Neuronal stem cell (in vitro differentiated cells): ENCODE results near the gene LUZP2.
"Not testable (repeated sequence)": the region's sequence is repeated elsewhere in the genome, so short reads cannot be mapped to it uniquely, and the experiment has no call there.

ENCODE experiments used
- DNase-seq: peaks from one replicate; pipeline ENCODE4 v3.0.0-alpha.2; 2013; ENCODE audit warnings: low spot score
- H2AFZ ChIP-seq: one replicate; pipeline ENCODE4 v1.6.1; 2013; ENCODE audit warnings: mild to moderate bottlenecking, low read length, inconsistent platforms
- H2AK5ac ChIP-seq: 2 replicates; pipeline ENCODE4 v1.6.1; 2013; ENCODE audit warnings: low read depth, mild to moderate bottlenecking, inconsistent platforms, low read length, moderate library complexity, mixed read lengths
- H2BK120ac ChIP-seq: 2 replicates; pipeline ENCODE4 v1.6.1; 2013; ENCODE audit warnings: low read depth, mild to moderate bottlenecking, inconsistent platforms, low read length, moderate library complexity, mixed read lengths
- H2BK12ac ChIP-seq: one replicate; pipeline ENCODE4 v1.6.1; 2013; ENCODE audit warnings: low read length, inconsistent platforms
- H2BK15ac ChIP-seq: 2 replicates; pipeline ENCODE4 v1.6.1; 2013; ENCODE audit warnings: mild to moderate bottlenecking, low read length, inconsistent platforms, mixed read lengths
- H2BK5ac ChIP-seq: one replicate; pipeline ENCODE4 v1.6.1; 2013; ENCODE audit warnings: inconsistent platforms, mild to moderate bottlenecking, low read length, moderate library complexity
- H3K14ac ChIP-seq: one replicate; pipeline ENCODE4 v1.6.1; 2013; ENCODE audit warnings: low read length, inconsistent platforms
- H3K18ac ChIP-seq: 2 replicates; pipeline ENCODE4 v1.6.1; 2013; ENCODE audit warnings: low read length, inconsistent platforms
- H3K23ac ChIP-seq: 2 replicates; pipeline ENCODE4 v1.6.1; 2013; ENCODE audit warnings: low read depth, mild to moderate bottlenecking, mixed read lengths, low read length, inconsistent platforms; ENCODE audit not compliant: poor library complexity
- H3K27ac ChIP-seq: replicated peaks from 3 replicates; pipeline ENCODE4 v1.5.1; 2013; ENCODE audit warnings: low read length, inconsistent platforms
- H3K27me3 ChIP-seq, 3 experiments: 2 replicates each; pipeline ENCODE4 v1.6.1; 2013; ENCODE audit warnings: low read length in 3 of 3, mild to moderate bottlenecking in 2 of 3, inconsistent platforms in 1 of 3, low read depth in 1 of 3, mixed read lengths in 1 of 3, moderate library complexity in 1 of 3; ENCODE audit not compliant: control insufficient read depth in 3 of 3, insufficient read depth in 3 of 3
- H3K36me3 ChIP-seq, 2 donors: replicated peaks in 1 of 2; 2 replicates each; pipeline ENCODE4 v1.6.1; 2013; ENCODE audit warnings: low read length in 2 of 2; ENCODE audit not compliant: control insufficient read depth in 2 of 2, insufficient read depth in 2 of 2
- H3K4ac ChIP-seq: 2 replicates; pipeline ENCODE4 v1.6.1; 2013; ENCODE audit warnings: inconsistent platforms, mild to moderate bottlenecking, low read length, moderate library complexity
- H3K4me1 ChIP-seq, 2 donors: 1 replicate in 1 of 2; 2 replicates in 1 of 2; pipeline ENCODE4 v1.6.1; 2013; ENCODE audit warnings: low read length in 2 of 2, low read depth in 1 of 2; ENCODE audit not compliant: control insufficient read depth in 2 of 2, insufficient read depth in 1 of 2
- H3K4me2 ChIP-seq: one replicate; pipeline ENCODE4 v1.6.1; 2013; ENCODE audit warnings: mild to moderate bottlenecking, low read length, inconsistent platforms; ENCODE audit not compliant: insufficient read depth, poor library complexity, severe bottlenecking
- H3K4me3 ChIP-seq, 2 donors: 2 replicates each; pipeline ENCODE4 v1.5.1; 2013; ENCODE audit warnings: low read length in 2 of 2, mild to moderate bottlenecking in 2 of 2, inconsistent platforms in 1 of 2, moderate library complexity in 1 of 2
- H3K79me1 ChIP-seq: one replicate; pipeline ENCODE4 v1.6.1; 2013; ENCODE audit warnings: low read depth, mild to moderate bottlenecking, inconsistent platforms, low read length, moderate library complexity
- H3K9ac ChIP-seq: one replicate; pipeline ENCODE4 v1.6.1; 2013; ENCODE audit warnings: mild to moderate bottlenecking, low read depth, low read length, inconsistent platforms; ENCODE audit not compliant: poor library complexity
- H3K9me3 ChIP-seq, 2 donors: replicated peaks in 1 of 2; 2 replicates each; pipeline versions ENCODE3 to v1.6.1; 2013; ENCODE audit warnings: low read length in 2 of 2, mild to moderate bottlenecking in 2 of 2, inconsistent platforms in 1 of 2, low read depth in 1 of 2, mixed read lengths in 1 of 2, moderate library complexity in 1 of 2; ENCODE audit not compliant: control insufficient read depth in 2 of 2, insufficient read depth in 1 of 2
- H4K8ac ChIP-seq: one replicate; pipeline ENCODE4 v1.6.1; 2013; ENCODE audit warnings: low read depth, mild to moderate bottlenecking, inconsistent platforms, low read length, moderate library complexity
- H4K91ac ChIP-seq: one replicate; pipeline ENCODE4 v1.6.1; 2013; ENCODE audit warnings: low read length, low read depth, mild to moderate bottlenecking, inconsistent platforms; ENCODE audit not compliant: poor library complexity
- WGBS, 2 donors: extraction: QIAGEN DNeasy Blood & Tissue Kit; methylation state at CpG; one replicate each; pipeline ENCODE4 v1.1.7; 2013; ENCODE audit warnings: missing lambda C conversion rate in 2 of 2, mixed read lengths in 1 of 2; ENCODE audit not compliant: insufficient read length in 2 of 2, insufficient replicate concordance in 1 of 2; ENCODE audit errors: extremely low coverage in 2 of 2; 5-methylcytosine and 5-hydroxymethylcytosine counted together

The LUZP2 gene

GRCh38 chr11:24890426-24890825, 393.6 kb downstream of the LUZP2 start:
- H2AK5ac ChIP-seq, result no peak overlapping the region

GRCh38 chr11:24891845-24892492, 395.1 kb downstream of the LUZP2 start:
- H4K8ac ChIP-seq, H2AFZ ChIP-seq, H3K9me3 ChIP-seq, H3K23ac ChIP-seq, H2BK12ac ChIP-seq, H2BK5ac ChIP-seq, DNase-seq, H3K4me2 ChIP-seq, H3K27me3 ChIP-seq, H3K4me3 ChIP-seq, H3K36me3 ChIP-seq, H2BK15ac ChIP-seq, H3K18ac ChIP-seq, H3K79me1 ChIP-seq, H2AK5ac ChIP-seq, H3K27ac ChIP-seq, H3K9ac ChIP-seq, H2BK120ac ChIP-seq, H4K91ac ChIP-seq, H3K4me1 ChIP-seq, H3K4ac ChIP-seq, H3K14ac ChIP-seq: not testable (repeated sequence)
- WGBS, 2 donors, result no CpG with 5 or more reads among the region's 4 CpGs

More at GRCh38 chr11:24890426-24890825, 393.6 kb downstream of the LUZP2 start:
- no CpG with 5 or more reads among the region's 1 CpG for WGBS, 2 donors
- no peak overlapping the region for H3K18ac ChIP-seq
- no peak overlapping the region for H3K4me2 ChIP-seq
- H3K79me1 ChIP-seq, result no peaks in the 10 kb centered on the region
- H4K8ac ChIP-seq, result no peak overlapping the region
- H2BK120ac ChIP-seq, result no peak overlapping the region
- no peak overlapping the region for H2BK5ac ChIP-seq
- no peak overlapping the region for H3K4me3 ChIP-seq
- H4K91ac ChIP-seq, result no peak overlapping the region
- H3K27me3 ChIP-seq, result no peaks in the 10 kb centered on the region
- no peak overlapping the region for H3K14ac ChIP-seq
- H3K4ac ChIP-seq, result no peak overlapping the region
- H2BK15ac ChIP-seq, result no peak overlapping the region
- no peak for DNase-seq
- H3K36me3 ChIP-seq, result no peaks in the 10 kb centered on the region
- no peaks in the 10 kb centered on the region for H3K9me3 ChIP-seq
- H3K4me1 ChIP-seq, result no peaks in the 10 kb centered on the region
- no peak overlapping the region for H3K23ac ChIP-seq
- H2BK12ac ChIP-seq, result no peak overlapping the region
- no peak overlapping the region for H3K27ac ChIP-seq
- H2AFZ ChIP-seq, result no peak overlapping the region
- no peak overlapping the region for H3K9ac ChIP-seq

- H2BK5ac ChIP-seq, result no peak overlapping the region
- H3K79me1 ChIP-seq, result no peaks in the 10 kb centered on the region
- no peak overlapping the region for H4K91ac ChIP-seq
- no peak overlapping the region for H3K27ac ChIP-seq
- H2AFZ ChIP-seq, result no peak overlapping the region
- no peak for DNase-seq
- no peak overlapping the region for H3K4me2 ChIP-seq
- no peak overlapping the region for H3K4ac ChIP-seq
- H2AK5ac ChIP-seq, result no peak overlapping the region
- H3K4me1 ChIP-seq, result no peaks in the 10 kb centered on the region
- H3K4me3 ChIP-seq, result no peak overlapping the region
- no peaks in the 10 kb centered on the region for H3K36me3 ChIP-seq
- no CpG with 5 or more reads among the region's 32 CpGs for WGBS, 2 donors
- no peak overlapping the region for H3K14ac ChIP-seq
- H2BK120ac ChIP-seq, result no peak overlapping the region
- H3K23ac ChIP-seq, result no peak overlapping the region
- no peaks in the 10 kb centered on the region for H3K9me3 ChIP-seq
- H2BK12ac ChIP-seq, result no peak overlapping the region
- H3K18ac ChIP-seq, result no peak overlapping the region
- no peaks in the 10 kb centered on the region for H3K27me3 ChIP-seq
- H2BK15ac ChIP-seq, result no peak overlapping the region
- no peak overlapping the region for H3K9ac ChIP-seq
- no peak overlapping the region for H4K8ac ChIP-seq
Observed at GRCh38 chr11:24896118-24896835, 399.4 kb downstream of the LUZP2 start.

- Histone ChIP-seq H3K9ac (no peak overlapping the region), H3K9me3 (no peaks in the 10 kb centered on the region), H2BK12ac (no peak overlapping the region), H3K4ac (no peak overlapping the region), H4K8ac (no peak overlapping the region), H3K18ac (no peak overlapping the region), H3K27ac (no peak overlapping the region), H2BK15ac (no peak overlapping the region), H2AK5ac (no peak overlapping the region), H3K4me1 (no peaks in the 10 kb centered on the region), H2BK5ac (no peak overlapping the region), H3K4me2 (no peak overlapping the region), H3K4me3 (no peak overlapping the region), H2BK120ac (no peak overlapping the region), H3K23ac (no peak overlapping the region), H4K91ac (no peak overlapping the region), H3K27me3 (no peaks in the 10 kb centered on the region), H3K14ac (no peak overlapping the region), H3K79me1 (no peaks in the 10 kb centered on the region), H3K36me3 (no peaks in the 10 kb centered on the region), H2AFZ (no peak overlapping the region)
- no CpG with 5 or more reads among the region's 3 CpGs for WGBS, 2 donors
- no peak for DNase-seq
Observed at GRCh38 chr11:24900514-24900913, 403.7 kb downstream of the LUZP2 start.
